ENCODE results near the gene PPP1R13B.

Gene PPP1R13B

DNA sequence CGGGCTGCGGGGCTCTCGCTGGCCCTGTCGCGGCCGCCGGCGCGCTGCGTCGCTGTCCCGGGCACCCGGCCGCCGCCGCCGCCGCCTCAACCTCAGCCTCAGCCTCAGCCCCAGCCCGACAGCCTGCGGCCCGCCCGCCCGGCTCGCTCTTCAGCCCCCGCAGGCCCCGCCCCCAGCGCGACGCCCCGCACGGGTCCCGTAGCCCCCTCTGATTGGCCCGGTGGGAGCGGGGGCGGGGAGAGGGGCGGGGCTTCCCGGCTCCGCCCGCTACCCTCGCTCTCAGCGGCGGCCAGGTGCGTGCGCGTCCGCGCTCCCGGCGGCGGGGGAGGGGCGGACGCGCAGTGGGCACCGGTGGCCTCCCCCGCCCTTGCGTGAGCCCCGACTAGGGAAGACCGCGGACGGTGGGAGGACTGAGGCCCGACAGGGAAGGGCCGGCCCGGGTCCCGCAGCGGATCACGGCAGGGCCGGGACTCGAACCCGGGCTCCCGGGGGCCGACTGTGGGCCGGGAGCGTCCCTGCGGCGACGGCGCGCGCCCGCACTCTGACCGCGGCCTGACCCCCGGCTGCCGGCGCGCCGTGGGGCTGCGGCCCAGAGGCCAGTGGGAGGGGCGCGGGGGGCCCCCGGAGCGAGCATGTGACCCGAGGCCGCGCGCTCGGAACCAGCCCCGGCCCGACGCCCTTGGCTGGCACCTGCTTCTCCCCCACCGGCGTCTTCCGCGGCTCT, at the start of gene PPP1R13B:
Gene PPP1R13B (minus strand): TSS at position 125 of the 724 bp plus-strand sequence. CDS start 268 bp downstream, outside the sequence.
- peak; percentile 84 for DNase-seq (ENCODE audit: low read depth)

DNA sequence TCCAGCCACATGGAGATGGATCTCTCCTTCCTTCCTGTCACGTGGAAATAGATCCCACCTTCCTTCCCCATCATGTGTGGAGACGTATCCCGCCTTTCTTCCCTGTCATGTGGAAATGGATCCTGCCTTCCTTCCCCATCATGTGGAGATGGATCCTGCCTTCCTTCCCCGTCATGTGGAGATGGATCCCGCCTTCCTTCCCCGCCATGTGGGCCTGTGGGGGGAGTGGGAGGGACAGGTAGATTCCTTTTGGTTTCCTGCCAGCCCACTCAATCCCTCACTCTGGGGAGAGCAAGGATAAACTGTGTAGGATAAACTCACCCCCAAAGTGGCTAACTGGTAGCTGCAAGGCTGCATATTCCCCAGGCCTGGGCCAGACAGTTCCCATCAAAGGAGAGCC, 49.2 kb upstream of the PPP1R13B start:
- TF ChIP-seq, protein P1, sequence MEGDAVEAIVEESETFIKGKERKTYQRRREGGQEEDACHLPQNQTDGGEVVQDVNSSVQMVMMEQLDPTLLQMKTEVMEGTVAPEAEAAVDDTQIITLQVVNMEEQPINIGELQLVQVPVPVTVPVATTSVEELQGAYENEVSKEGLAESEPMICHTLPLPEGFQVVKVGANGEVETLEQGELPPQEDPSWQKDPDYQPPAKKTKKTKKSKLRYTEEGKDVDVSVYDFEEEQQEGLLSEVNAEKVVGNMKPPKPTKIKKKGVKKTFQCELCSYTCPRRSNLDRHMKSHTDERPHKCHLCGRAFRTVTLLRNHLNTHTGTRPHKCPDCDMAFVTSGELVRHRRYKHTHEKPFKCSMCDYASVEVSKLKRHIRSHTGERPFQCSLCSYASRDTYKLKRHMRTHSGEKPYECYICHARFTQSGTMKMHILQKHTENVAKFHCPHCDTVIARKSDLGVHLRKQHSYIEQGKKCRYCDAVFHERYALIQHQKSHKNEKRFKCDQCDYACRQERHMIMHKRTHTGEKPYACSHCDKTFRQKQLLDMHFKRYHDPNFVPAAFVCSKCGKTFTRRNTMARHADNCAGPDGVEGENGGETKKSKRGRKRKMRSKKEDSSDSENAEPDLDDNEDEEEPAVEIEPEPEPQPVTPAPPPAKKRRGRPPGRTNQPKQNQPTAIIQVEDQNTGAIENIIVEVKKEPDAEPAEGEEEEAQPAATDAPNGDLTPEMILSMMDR (IDR thresholded peaks at IDR 0.05; ENCODE audit: low read depth, low read length) = no peak
- no peak for TF ChIP-seq MYC (IDR thresholded peaks at IDR 0.05; ENCODE audit: low read depth, low read length)
- TF ChIP-seq POLR2A (IDR thresholded peaks at IDR 0.05; ENCODE audit: extremely low read depth, insufficient read length) = no peak
- no peak for TF ChIP-seq MAX (IDR thresholded peaks at IDR 0.05; ENCODE audit: low read depth, low read length)
- no peak overlapping the region for H3K4me3 ChIP-seq (ENCODE audit: low read depth, low read length)
- DNase-seq (ENCODE audit: low read depth) = no peak

More for the DNA sequence above, at the start of gene PPP1R13B:
- peak within 1 kb of the TSS; percentile 16 for H3K4me3 ChIP-seq (ENCODE audit: low read depth, low read length)
- TF ChIP-seq POLR2A (IDR thresholded peaks at IDR 0.05; ENCODE audit: extremely low read depth, insufficient read length) (no peak), MAX (IDR thresholded peaks at IDR 0.05; ENCODE audit: low read depth, low read length) (no peak), MYC (IDR thresholded peaks at IDR 0.05; ENCODE audit: low read depth, low read length) (no peak)
- TF ChIP-seq, protein P1 (IDR thresholded peaks at IDR 0.05; ENCODE audit: low read depth, low read length) = no peak

DNA sequence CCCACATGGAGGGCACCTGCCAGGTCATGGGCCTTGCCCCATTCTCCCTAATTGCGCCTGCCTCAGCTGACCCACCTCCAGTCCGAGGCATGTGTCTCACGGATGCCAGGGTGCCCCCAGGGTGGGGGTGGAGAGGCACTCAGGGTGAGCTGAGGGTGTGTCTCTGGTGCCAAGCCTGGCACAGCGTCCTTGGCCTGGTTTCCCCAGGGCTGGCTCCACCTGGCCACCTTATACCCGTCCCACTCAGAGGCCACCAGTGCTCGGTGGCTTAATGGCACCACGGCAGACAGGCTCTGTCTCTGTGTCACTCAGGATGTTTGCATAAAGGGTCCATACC, 47.3 kb upstream of the PPP1R13B start:
- TF ChIP-seq MAX (IDR thresholded peaks at IDR 0.05; ENCODE audit: low read depth, low read length) (no peak), POLR2A (IDR thresholded peaks at IDR 0.05; ENCODE audit: extremely low read depth, insufficient read length) (no peak), MYC (IDR thresholded peaks at IDR 0.05; ENCODE audit: low read depth, low read length) (no peak)
- TF ChIP-seq, protein P1 (IDR thresholded peaks at IDR 0.05; ENCODE audit: low read depth, low read length) = no peak
- DNase-seq (ENCODE audit: low read depth) = no peak
- H3K4me3 ChIP-seq (ENCODE audit: low read depth, low read length) = no peak overlapping the region

DNA sequence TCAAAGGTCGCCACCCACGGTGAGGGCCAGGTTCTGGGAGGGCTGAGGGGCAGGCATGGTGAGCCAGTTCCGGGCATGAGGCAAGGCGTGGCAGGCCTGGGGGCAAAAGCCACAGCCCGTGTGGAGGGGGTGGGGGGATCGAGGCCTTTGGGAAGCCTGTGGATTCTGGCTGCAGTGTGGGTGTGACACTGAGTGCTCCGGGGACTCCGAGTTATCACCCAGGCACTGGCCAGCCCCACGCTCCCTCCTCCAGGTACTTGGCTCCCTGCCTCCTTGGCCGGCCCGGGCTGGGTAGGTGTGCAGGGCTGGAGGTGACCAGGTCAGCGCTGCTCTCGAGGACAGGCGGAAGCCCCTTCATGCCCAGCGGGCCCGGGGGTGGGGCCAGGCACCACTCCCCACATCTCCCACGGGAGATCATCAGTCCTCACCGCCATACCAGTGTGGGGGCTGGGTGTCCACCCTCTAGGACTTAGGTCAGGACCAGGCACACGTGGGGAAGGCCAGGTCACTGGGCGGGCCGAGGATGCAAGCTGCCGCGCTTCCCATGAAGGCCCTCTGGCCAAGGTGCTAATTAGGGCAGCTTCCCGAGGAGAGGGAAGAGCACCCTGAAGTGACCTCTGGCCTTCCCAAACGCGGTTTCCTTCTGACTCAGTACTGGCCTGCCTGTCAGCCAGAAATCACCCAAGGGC, 46.8 kb upstream of the PPP1R13B start:
- TF ChIP-seq MYC (IDR thresholded peaks at IDR 0.05; ENCODE audit: low read depth, low read length) = no peak
- TF ChIP-seq, protein P1 (IDR thresholded peaks at IDR 0.05; ENCODE audit: low read depth, low read length) = no peak
- no peak for TF ChIP-seq MAX (IDR thresholded peaks at IDR 0.05; ENCODE audit: low read depth, low read length)
- no peak for TF ChIP-seq POLR2A (IDR thresholded peaks at IDR 0.05; ENCODE audit: extremely low read depth, insufficient read length)
- DNase-seq (ENCODE audit: low read depth) = no peak
- no peak overlapping the region for H3K4me3 ChIP-seq (ENCODE audit: low read depth, low read length)

GRCh38 chr14:103892247-103892646, 44.9 kb upstream of the PPP1R13B start:
- TF ChIP-seq POLR2A (IDR thresholded peaks at IDR 0.05; ENCODE audit: extremely low read depth, insufficient read length) = no peak
- TF ChIP-seq MYC (IDR thresholded peaks at IDR 0.05; ENCODE audit: low read depth, low read length) = no peak
- TF ChIP-seq MAX (IDR thresholded peaks at IDR 0.05; ENCODE audit: low read depth, low read length) = no peak
- TF ChIP-seq, protein P1 (IDR thresholded peaks at IDR 0.05; ENCODE audit: low read depth, low read length) = no peak
- DNase-seq (ENCODE audit: low read depth) = no peak
- no peak overlapping the region for H3K4me3 ChIP-seq (ENCODE audit: low read depth, low read length)

All from NB4 (cell line).